DOHH2 (cell line): ENCODE measurements around the gene OR51E2.

ENCODE experiments used
- H3F3A ChIP-seq: fragments of 200-600 bp; sonication (generic), shearing (Covaris generic); 2 replicates; pipeline ENCODE4 v1.6.0; 2016; ENCODE audit warnings: antibody characterized with exemption, mild to moderate bottlenecking; ENCODE audit not compliant: control insufficient read depth, insufficient read depth
- H3K27ac ChIP-seq: fragments of 200-600 bp; sonication (generic); 2 replicates; pipeline ENCODE4 v1.5.1; 2014; ENCODE audit warnings: low read depth, mild to moderate bottlenecking, low read length, moderate library complexity
- H3K27me3 ChIP-seq: fragments of 200-600 bp; sonication (generic); 2 replicates; pipeline ENCODE4 v1.6.1; 2014; ENCODE audit warnings: mild to moderate bottlenecking, low read length, mixed read lengths; ENCODE audit not compliant: control insufficient read depth
- H3K36me3 ChIP-seq: fragments of 200-600 bp; sonication (generic); 2 replicates; pipeline ENCODE4 v1.6.1; 2014; ENCODE audit warnings: mild to moderate bottlenecking, low read length, moderate library complexity, mixed read lengths; ENCODE audit not compliant: control insufficient read depth
- H3K4me1 ChIP-seq: fragments of 200-600 bp; sonication (generic); 2 replicates; pipeline ENCODE4 v1.6.1; 2014; ENCODE audit warnings: mild to moderate bottlenecking, low read length, mixed read lengths; ENCODE audit not compliant: control insufficient read depth
- H3K4me2 ChIP-seq: fragments of 200-600 bp; sonication (generic); 2 replicates; pipeline ENCODE4 v1.6.0; 2014; ENCODE audit warnings: mild to moderate bottlenecking, low read length, moderate library complexity
- H3K4me3 ChIP-seq: fragments of 200-600 bp; sonication (generic); 2 replicates; pipeline ENCODE4 v1.5.1; 2014; ENCODE audit warnings: mild to moderate bottlenecking, low read length, mixed read lengths
- H3K79me2 ChIP-seq: fragments of 200-600 bp; sonication (generic); 2 replicates; pipeline ENCODE4 v1.6.1; 2014; ENCODE audit warnings: mild to moderate bottlenecking, low read length, mixed read lengths; ENCODE audit not compliant: control insufficient read depth
- H3K9me2 ChIP-seq: fragments of 200-600 bp; sonication (generic); replicated peaks from 2 replicates; pipeline ENCODE4 v1.6.1; 2014; ENCODE audit warnings: mild to moderate bottlenecking, low read length, mixed read lengths; ENCODE audit not compliant: control insufficient read depth
- H3K9me3 ChIP-seq: fragments of 200-600 bp; sonication (generic); 2 replicates; pipeline ENCODE4 v1.6.1; 2014; ENCODE audit warnings: antibody characterized with exemption, low read length, mixed read lengths; ENCODE audit not compliant: control insufficient read depth, insufficient read depth
- H4K20me1 ChIP-seq: fragments of 200-600 bp; sonication (generic); 2 replicates; pipeline ENCODE4 v1.6.0; 2014; ENCODE audit warnings: low read depth, mild to moderate bottlenecking, antibody characterized with exemption, low read length, moderate library complexity; ENCODE audit not compliant: control insufficient read depth, insufficient read depth
- CTCF ChIP-seq: fragments of 200-600 bp; sonication (generic); IDR thresholded peaks from one replicate; pipeline ENCODE4 v1.5.1; 2014; ENCODE audit warnings: antibody characterized with exemption, mild to moderate bottlenecking, low read depth, low read length; ENCODE audit not compliant: poor library complexity, severe bottlenecking
- EZH2phosphoT487 ChIP-seq: fragments of 200-600 bp; sonication (generic); IDR thresholded peaks from 2 replicates; pipeline ENCODE4 v1.6.1; 2017; ENCODE audit warnings: borderline replicate concordance, mild to moderate bottlenecking, antibody characterized with exemption, low read length, moderate library complexity, mixed read lengths

OR51E2 gene

DNA sequence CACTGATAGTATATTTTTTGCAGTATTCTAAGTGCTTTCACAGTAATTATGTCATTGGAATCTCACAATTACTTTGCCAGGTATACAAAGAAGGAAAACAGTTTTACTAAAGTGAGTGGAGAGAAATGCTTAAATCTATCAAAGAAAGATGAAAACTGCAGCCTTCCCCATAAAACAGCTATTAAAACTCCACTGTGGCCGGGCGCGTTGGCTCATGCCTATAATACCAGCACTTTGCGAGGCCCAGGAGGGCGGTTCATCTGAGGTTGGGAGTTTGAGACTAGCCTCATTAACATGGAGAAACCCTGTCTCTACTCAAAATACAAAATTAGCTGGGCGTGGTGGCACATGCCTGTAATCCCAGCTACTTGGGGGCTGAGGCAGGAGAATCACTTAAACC lies 34.8 kb downstream of the OR51E2 start:
- Histone ChIP-seq H3K4me2 (no peak overlapping the region), H3K27me3 (no peaks in the 10 kb centered on the region), H4K20me1 (no peaks in the 10 kb centered on the region), H3K4me3 (no peak overlapping the region), H3K27ac (no peak overlapping the region), H3F3A (no peaks in the 10 kb centered on the region), H3K4me1 (no peaks in the 10 kb centered on the region), H3K36me3 (no peaks in the 10 kb centered on the region), H3K79me2 (no peaks in the 10 kb centered on the region), H3K9me2 (no peaks in the 10 kb centered on the region), H3K9me3 (no peaks in the 10 kb centered on the region)
- TF ChIP-seq EZH2phosphoT487 (no peak), CTCF (no peak)

DNA sequence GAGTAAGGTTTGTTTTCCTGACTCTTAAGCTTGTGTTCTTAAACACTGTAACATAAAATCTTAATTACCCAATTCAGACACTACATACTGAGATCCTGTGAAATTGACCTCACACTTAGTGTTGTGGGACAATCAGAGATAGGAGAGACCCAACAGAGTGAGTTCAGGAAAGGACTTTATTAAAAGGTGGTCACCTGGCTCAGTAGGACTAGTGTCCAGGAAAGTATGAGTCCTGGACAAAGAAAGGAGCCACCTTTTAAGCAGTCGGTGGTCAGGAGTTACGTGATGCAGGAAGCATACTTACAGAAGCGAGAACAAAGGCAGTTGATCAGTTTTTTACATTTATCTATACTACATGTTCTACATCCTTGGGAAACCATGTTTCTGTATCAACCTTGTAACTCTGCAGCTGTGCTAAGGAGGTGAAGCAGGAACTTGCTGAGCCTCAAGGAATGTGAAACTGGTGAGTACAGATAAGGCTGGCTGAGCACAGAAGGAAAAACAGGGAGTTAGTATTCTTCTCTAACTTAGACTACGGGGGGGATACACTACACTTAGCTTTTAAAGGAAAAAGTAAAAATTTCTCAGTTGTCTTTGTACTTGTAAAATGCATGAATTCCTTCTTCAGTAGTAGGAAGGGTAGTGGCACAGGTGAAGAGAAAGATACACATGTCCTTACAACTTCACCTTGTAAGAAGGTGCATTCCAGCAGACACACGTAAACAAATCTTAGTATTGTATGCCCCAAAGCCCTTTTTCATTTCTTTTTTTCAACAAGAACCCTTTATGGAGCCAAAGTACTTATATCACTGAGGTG lies 38.8 kb downstream of the OR51E2 start:
- Histone ChIP-seq H3F3A (no peaks in the 10 kb centered on the region), H3K79me2 (no peaks in the 10 kb centered on the region), H3K36me3 (no peaks in the 10 kb centered on the region), H3K27ac (no peak overlapping the region), H4K20me1 (no peaks in the 10 kb centered on the region), H3K4me2 (no peak overlapping the region), H3K27me3 (0 out of 2 replicates have a peak, but pooled peaks cover 5% of the 10 kb centered on the region), H3K4me1 (no peaks in the 10 kb centered on the region), H3K9me3 (no peaks in the 10 kb centered on the region), H3K9me2 (no peaks in the 10 kb centered on the region), H3K4me3 (no peak overlapping the region)
- no peak for TF ChIP-seq EZH2phosphoT487
- no peak for TF ChIP-seq CTCF

- Histone ChIP-seq H3K79me2 (no peaks in the 10 kb centered on the region), H3K4me1 (no peaks in the 10 kb centered on the region), H3K27ac (no peak overlapping the region), H3K4me3 (no peak overlapping the region), H3K27me3 (0 out of 2 replicates have a peak, but pooled peaks cover 5% of the 10 kb centered on the region), H3K36me3 (no peaks in the 10 kb centered on the region), H3K4me2 (no peak overlapping the region), H3K9me3 (no peaks in the 10 kb centered on the region), H4K20me1 (no peaks in the 10 kb centered on the region), H3F3A (no peaks in the 10 kb centered on the region), H3K9me2 (no peaks in the 10 kb centered on the region)
- TF ChIP-seq EZH2phosphoT487, result no peak
- TF ChIP-seq CTCF, result no peak
Observed at GRCh38 chr11:4654635-4655369, 42.9 kb downstream of the OR51E2 start.
